ENCODE measurements around the gene KRT6C. TPM values are rescaled to one million over a fixed set of nuclear protein-coding genes. Genes with fewer than 3 reads are reported as not detected.

The KRT6C gene
- total RNA-seq, 2 experiments from 2014 or later = not detected

GRCh38 chr12:52428121-52428520, 45.5 kb downstream of the KRT6C start:
- H3K36me3 Mint-ChIP-seq (ENCODE audit: low read depth) = no peaks in the 10 kb centered on the region
- ChIA-PET CTCF (interaction anchor here (1.2 kb wide), 1 partner anchor 33 kb away, joined by 3 read pairs; no protein-coding TSS in a partner anchor), POLR2A (no interaction called here)
- H3K27ac Mint-ChIP-seq = no peak overlapping the region
- H3K4me1 Mint-ChIP-seq = no peaks in the 10 kb centered on the region
- no peak for DNase-seq
- H3K4me3 Mint-ChIP-seq = no peak overlapping the region
- no peaks in the 10 kb centered on the region for H3K9me3 Mint-ChIP-seq
- peaks cover 21% of the 10 kb centered on the region for H3K27me3 Mint-ChIP-seq

GRCh38 chr12:52427083-52427482, 46.5 kb downstream of the KRT6C start:
- Mint-ChIP-seq H3K27me3 (peaks cover 22% of the 10 kb centered on the region), H3K4me3 (no peak overlapping the region), H3K4me1 (no peaks in the 10 kb centered on the region), H3K9me3 (no peaks in the 10 kb centered on the region), H3K27ac (no peak overlapping the region), H3K36me3 (ENCODE audit: low read depth) (no peaks in the 10 kb centered on the region)
- no peak for DNase-seq
- ChIA-PET CTCF (interaction anchor here (1.0 kb wide), 1 partner anchor 54 kb away, joined by 3 read pairs; no protein-coding TSS in a partner anchor), POLR2A (no interaction called here)

GRCh38 chr12:52426034-52426433, 47.6 kb downstream of the KRT6C start:
- H3K4me1 Mint-ChIP-seq = no peaks in the 10 kb centered on the region
- no peaks in the 10 kb centered on the region for H3K36me3 Mint-ChIP-seq (ENCODE audit: low read depth)
- DNase-seq = no peak
- CTCF ChIA-PET = no interaction called here
- H3K9me3 Mint-ChIP-seq = no peaks in the 10 kb centered on the region
- no peak overlapping the region for H3K4me3 Mint-ChIP-seq
- no peak overlapping the region for H3K27ac Mint-ChIP-seq
- peaks cover 22% of the 10 kb centered on the region for H3K27me3 Mint-ChIP-seq
- POLR2A ChIA-PET = no interaction called here

GRCh38 chr12:52425466-52425865, 48.1 kb downstream of the KRT6C start:
- ChIA-PET CTCF (no interaction called here), POLR2A (no interaction called here)
- Mint-ChIP-seq H3K4me3 (no peak overlapping the region), H3K9me3 (no peaks in the 10 kb centered on the region), H3K27me3 (peaks cover 24% of the 10 kb centered on the region), H3K36me3 (ENCODE audit: low read depth) (no peaks in the 10 kb centered on the region), H3K4me1 (no peaks in the 10 kb centered on the region), H3K27ac (no peak overlapping the region)
- DNase-seq = no peak

GRCh38 chr12:52423661-52424500, 49.7 kb downstream of the KRT6C start:
- H3K4me1 Mint-ChIP-seq = no peaks in the 10 kb centered on the region
- POLR2A ChIA-PET = no interaction called here
- CTCF ChIA-PET = no interaction called here
- no peaks in the 10 kb centered on the region for H3K36me3 Mint-ChIP-seq (ENCODE audit: low read depth)
- no peak overlapping the region for H3K27ac Mint-ChIP-seq
- peaks cover 25% of the 10 kb centered on the region for H3K27me3 Mint-ChIP-seq
- H3K9me3 Mint-ChIP-seq = no peaks in the 10 kb centered on the region
- H3K4me3 Mint-ChIP-seq = no peak overlapping the region
- DNase-seq = no peak

- Mint-ChIP-seq H3K4me3 (no peak overlapping the region), H3K27ac (no peak overlapping the region), H3K27me3 (peaks cover 18% of the 10 kb centered on the region), H3K4me1 (no peaks in the 10 kb centered on the region), H3K9me3 (no peaks in the 10 kb centered on the region), H3K36me3 (ENCODE audit: low read depth) (no peaks in the 10 kb centered on the region)
- POLR2A ChIA-PET = no interaction called here
- CTCF ChIA-PET = no interaction called here
- no peak for DNase-seq
Measured at GRCh38 chr12:52423035-52423434, 50.6 kb downstream of the KRT6C start.

- Mint-ChIP-seq H3K27me3 (peaks cover 22% of the 10 kb centered on the region), H3K4me3 (no peak overlapping the region), H3K4me1 (peaks cover 3% of the 10 kb centered on the region), H3K9me3 (no peaks in the 10 kb centered on the region), H3K36me3 (ENCODE audit: low read depth) (no peaks in the 10 kb centered on the region), H3K27ac (no peak overlapping the region)
- ChIA-PET CTCF (no interaction called here), POLR2A (no interaction called here)
- DNase-seq = no peak
Measured at GRCh38 chr12:52419656-52420055, 53.9 kb downstream of the KRT6C start.

- Mint-ChIP-seq H3K36me3 (ENCODE audit: low read depth) (no peaks in the 10 kb centered on the region), H3K27ac (no peak overlapping the region), H3K4me3 (no peak overlapping the region), H3K27me3 (peaks cover 22% of the 10 kb centered on the region), H3K4me1 (peaks cover 3% of the 10 kb centered on the region), H3K9me3 (no peaks in the 10 kb centered on the region)
- ChIA-PET POLR2A (no interaction called here), CTCF (no interaction called here)
- no peak for DNase-seq
Measured at GRCh38 chr12:52418576-52419110, 55.0 kb downstream of the KRT6C start.

Other genes starting within 250 kb of the KRT6C start
- gene KRT7, start 240.6 kb downstream of the KRT6C start, total RNA-seq = 1 to 10 TPM; 9.1 to 9.3 TPM
- gene KRT86, start 199.2 kb downstream of the KRT6C start, total RNA-seq = under 1 TPM; 0.23 to 0.30 TPM
- gene KRT81, start 182.3 kb downstream of the KRT6C start, total RNA-seq = not detected
- not detected for gene KRT83, start 152.4 kb downstream of the KRT6C start, total RNA-seq
- gene KRT85, start 106.3 kb downstream of the KRT6C start, total RNA-seq = not detected
- not detected for gene KRT84, start 88.2 kb downstream of the KRT6C start, total RNA-seq
- gene KRT82, start 67.5 kb downstream of the KRT6C start, total RNA-seq = not detected
- not detected for gene KRT75, start 39.4 kb downstream of the KRT6C start, total RNA-seq
- gene KRT6B, start 21.7 kb downstream of the KRT6C start, total RNA-seq = not detected
- gene KRT6A, start 19.5 kb upstream of the KRT6C start, total RNA-seq = not detected
- gene KRT5, start 46.6 kb upstream of the KRT6C start, total RNA-seq = not detected
- gene KRT71, start 79.3 kb upstream of the KRT6C start, total RNA-seq = not detected
- gene KRT74, start 100.0 kb upstream of the KRT6C start, total RNA-seq = not detected
- not detected for gene KRT72, start 127.7 kb upstream of the KRT6C start, total RNA-seq
- not detected for gene KRT73, start 144.8 kb upstream of the KRT6C start, total RNA-seq
- not detected for gene KRT2, start 178.4 kb upstream of the KRT6C start, total RNA-seq
- gene KRT1, start 206.6 kb upstream of the KRT6C start, total RNA-seq = under 1 TPM; 0.13 to 0.30 TPM
- gene KRT77, start 229.7 kb upstream of the KRT6C start, total RNA-seq = not detected